Prostate gland (tissue), 2 donors: Measurements from ENCODE around the gene CDT1.

Experiments used
- POLR2A ChIP-seq: fragments of 450-650 bp; IDR thresholded peaks from one replicate; pipeline ENCODE4 v1.6.1; 2016; ENCODE audit warnings: antibody characterized with exemption, mild to moderate bottlenecking
- POLR2AphosphoS5 ChIP-seq: sonication (generic); formaldehyde crosslinking; IDR thresholded peaks from one replicate; pipeline ENCODE4 v1.6.1; 2017; ENCODE audit warnings: antibody characterized with exemption
- TF ChIP-seq, protein P1 (sequence below), 4 experiments: fragments of 200-600 bp in 2 of 4; fragments of 450-650 bp in 2 of 4; sonication (generic) in 2 of 4; IDR thresholded peaks; 1 replicate in 3 of 4; 2 replicates in 1 of 4; pipeline ENCODE4 v1.5.1; 2016 to 2019; ENCODE audit warnings: antibody characterized with exemption in 4 of 4, mild to moderate bottlenecking in 2 of 4, moderate library complexity in 2 of 4

DNA sequence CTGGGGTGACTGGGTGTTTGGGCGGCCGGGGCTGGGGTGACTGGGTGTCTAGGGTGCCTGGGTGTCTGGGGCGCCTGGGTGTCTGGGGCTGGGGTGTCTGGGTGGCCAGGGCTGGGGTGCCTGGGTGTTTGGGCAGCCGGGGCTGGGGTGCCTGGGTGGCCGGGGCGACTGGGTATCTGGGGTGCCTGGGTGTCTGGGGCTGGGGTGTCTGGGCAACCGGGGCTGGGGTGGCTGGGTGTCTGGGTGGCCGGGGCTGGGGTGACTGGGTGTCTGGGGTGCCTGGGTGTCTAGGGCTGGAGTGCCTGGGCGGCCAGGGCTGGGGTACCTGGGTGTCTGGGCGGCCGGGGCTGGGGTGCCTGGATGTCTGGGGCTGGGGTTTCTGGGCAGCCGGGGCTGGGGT is 21.6 kb downstream of the CDT1 start:
- TF ChIP-seq, protein P1, sequence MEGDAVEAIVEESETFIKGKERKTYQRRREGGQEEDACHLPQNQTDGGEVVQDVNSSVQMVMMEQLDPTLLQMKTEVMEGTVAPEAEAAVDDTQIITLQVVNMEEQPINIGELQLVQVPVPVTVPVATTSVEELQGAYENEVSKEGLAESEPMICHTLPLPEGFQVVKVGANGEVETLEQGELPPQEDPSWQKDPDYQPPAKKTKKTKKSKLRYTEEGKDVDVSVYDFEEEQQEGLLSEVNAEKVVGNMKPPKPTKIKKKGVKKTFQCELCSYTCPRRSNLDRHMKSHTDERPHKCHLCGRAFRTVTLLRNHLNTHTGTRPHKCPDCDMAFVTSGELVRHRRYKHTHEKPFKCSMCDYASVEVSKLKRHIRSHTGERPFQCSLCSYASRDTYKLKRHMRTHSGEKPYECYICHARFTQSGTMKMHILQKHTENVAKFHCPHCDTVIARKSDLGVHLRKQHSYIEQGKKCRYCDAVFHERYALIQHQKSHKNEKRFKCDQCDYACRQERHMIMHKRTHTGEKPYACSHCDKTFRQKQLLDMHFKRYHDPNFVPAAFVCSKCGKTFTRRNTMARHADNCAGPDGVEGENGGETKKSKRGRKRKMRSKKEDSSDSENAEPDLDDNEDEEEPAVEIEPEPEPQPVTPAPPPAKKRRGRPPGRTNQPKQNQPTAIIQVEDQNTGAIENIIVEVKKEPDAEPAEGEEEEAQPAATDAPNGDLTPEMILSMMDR (IDR thresholded peaks at IDR 0.05) = no peak
- no peak for TF ChIP-seq POLR2AphosphoS5
- no peak for TF ChIP-seq POLR2A
